ENCODE results near the gene NPAS3.

Gene NPAS3

GRCh38 chr14:33307691-33308251 is 369.1 kb downstream of the NPAS3 start:
- TF ChIP-seq CTCF (IDR thresholded peaks at IDR 0.05; ENCODE audit: extremely low read depth, missing control alignments) = no peak
- DNase-seq (ENCODE audit: low spot score) = no peak

- DNase-seq (ENCODE audit: low spot score) = no peak
- no peak for TF ChIP-seq CTCF (IDR thresholded peaks at IDR 0.05; ENCODE audit: extremely low read depth, missing control alignments)
Measured at GRCh38 chr14:33309106-33309505, 370.4 kb downstream of the NPAS3 start.

DNA sequence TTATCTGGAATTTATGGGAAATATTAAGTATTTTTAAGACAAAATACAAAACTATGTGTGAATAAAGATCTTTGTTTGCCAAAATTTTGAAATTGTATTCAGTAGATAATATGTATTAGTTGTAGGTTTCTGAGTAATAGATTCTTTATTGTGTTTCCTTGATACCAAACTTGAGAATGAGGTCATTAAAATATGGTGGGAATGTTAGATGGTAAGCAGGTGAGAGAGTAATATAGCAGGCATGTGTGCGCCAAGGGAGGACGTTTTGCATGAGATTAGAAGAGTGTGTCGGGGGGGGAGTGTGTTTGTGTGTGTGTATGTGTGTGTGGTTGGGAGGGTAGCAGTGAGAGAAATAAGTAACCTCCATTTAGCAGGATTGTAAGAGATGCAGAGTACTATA is 376.5 kb downstream of the NPAS3 start:
- DNase-seq (ENCODE audit: low spot score) = no peak
- TF ChIP-seq CTCF (IDR thresholded peaks at IDR 0.05; ENCODE audit: extremely low read depth, missing control alignments) = no peak

- TF ChIP-seq CTCF (IDR thresholded peaks at IDR 0.05; ENCODE audit: extremely low read depth, missing control alignments) = no peak
- no peak for DNase-seq (ENCODE audit: low spot score)
Measured at GRCh38 chr14:33315721-33316120, 377.0 kb downstream of the NPAS3 start.

- no peak for TF ChIP-seq CTCF (IDR thresholded peaks at IDR 0.05; ENCODE audit: extremely low read depth, missing control alignments)
- no peak for DNase-seq (ENCODE audit: low spot score)
Measured at GRCh38 chr14:33317675-33318074, 379.0 kb downstream of the NPAS3 start.

DNA sequence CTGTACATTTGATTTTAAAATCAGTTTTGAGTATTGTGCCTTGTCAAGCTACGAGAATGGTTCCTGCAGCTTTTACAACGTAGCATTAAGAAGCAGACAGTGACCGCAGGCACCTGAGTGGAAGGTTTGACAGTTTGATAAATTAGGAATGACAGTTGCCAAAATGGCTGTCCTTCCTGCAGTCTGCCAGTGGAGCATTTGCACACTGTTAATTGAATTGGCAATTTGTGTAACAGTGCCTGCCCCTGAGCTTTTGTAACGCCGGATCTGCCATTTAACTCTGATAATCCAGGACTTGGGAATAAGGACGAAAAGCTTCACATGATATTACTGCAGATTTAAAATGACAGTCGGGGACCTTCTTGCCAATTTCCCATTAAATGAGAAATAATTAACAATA is 385.3 kb downstream of the NPAS3 start:
- DNase-seq (ENCODE audit: low spot score) = no peak
- no peak for TF ChIP-seq CTCF (IDR thresholded peaks at IDR 0.05; ENCODE audit: extremely low read depth, missing control alignments)

- no peak for TF ChIP-seq CTCF (IDR thresholded peaks at IDR 0.05; ENCODE audit: extremely low read depth, missing control alignments)
Measured at GRCh38 chr14:33331176-33331949, 392.7 kb downstream of the NPAS3 start.

More at GRCh38 chr14:33331176-33331949, 392.7 kb downstream of the NPAS3 start:
- no peak for DNase-seq (ENCODE audit: low spot score)

All from GM20000 (cell line).